H1 (cell line): ENCODE results near the gene NEURL1B. TPM values are rescaled to one million over a fixed set of nuclear protein-coding genes. Genes with fewer than 3 reads are reported as not detected.

ENCODE experiments used
- CTCF ChIA-PET: fragments of 300-600 bp; sonication (Branson Sonifier 250); formaldehyde crosslinking; loops from one replicate; lab custom pipeline; 2021; ENCODE audit not compliant: partially characterized antibody; lab: Charles Lee
- POLR2A ChIA-PET: fragments of 300-600 bp; sonication (Branson Sonifier 250); formaldehyde crosslinking; loops from one replicate; lab custom pipeline; 2021; ENCODE audit warnings: inconsistent platforms; ENCODE audit not compliant: partially characterized antibody; lab: Charles Lee
- DNase-seq, 2 experiments: peaks; one replicate each; pipeline versions ENCODE4 v3.0.0 to v3.0.0-alpha.2; 2010 to 2022; ENCODE audit warnings: low spot score in 2 of 2, low read depth in 1 of 2, mixed read lengths in 1 of 2
- FAIRE-seq: peaks from 2 replicates; lab custom pipeline; 2011; peaks lifted over from hg19 to GRCh38; lab: Jason Lieb, UNC
- H2AFZ ChIP-seq: 2 replicates; pipeline ENCODE4 v1.8.1; 2012; ENCODE audit warnings: low read length, inconsistent platforms
- H2AK5ac ChIP-seq: 2 replicates; pipeline ENCODE4 v1.6.1; 2013; ENCODE audit warnings: low read depth, low read length
- H2BK120ac ChIP-seq: replicated peaks from 2 replicates; pipeline ENCODE3; 2013; ENCODE audit warnings: low read depth, low read length, inconsistent platforms
- H2BK12ac ChIP-seq: 2 replicates; pipeline ENCODE4 v1.6.1; 2013; ENCODE audit warnings: low read depth, low read length
- H2BK15ac ChIP-seq: 2 replicates; pipeline ENCODE4 v1.6.1; 2013; ENCODE audit warnings: low read length
- H2BK20ac ChIP-seq: 2 replicates; pipeline ENCODE4 v1.6.1; 2013; ENCODE audit warnings: low read length
- H2BK5ac ChIP-seq: 2 replicates; pipeline ENCODE4 v1.6.1; 2013; ENCODE audit warnings: low read depth, low read length
- H3K14ac ChIP-seq: 2 replicates; pipeline ENCODE4 v1.6.1; 2013; ENCODE audit warnings: inconsistent platforms; ENCODE audit not compliant: insufficient read length
- H3K18ac ChIP-seq: 2 replicates; pipeline ENCODE4 v1.6.1; 2013; ENCODE audit warnings: low read length; ENCODE audit errors: extremely low read depth
- H3K23ac ChIP-seq: 2 replicates; pipeline ENCODE4 v1.6.1; 2013; ENCODE audit warnings: inconsistent platforms; ENCODE audit not compliant: insufficient read length
- H3K23me2 ChIP-seq: 2 replicates; pipeline ENCODE4 v1.6.1; 2013; ENCODE audit warnings: low read depth, low read length
- H3K27ac ChIP-seq: 2 replicates; pipeline ENCODE4 v1.6.1; 2011; ENCODE audit warnings: low read depth, low read length, inconsistent platforms
- H3K27me3 ChIP-seq, 4 experiments: replicated peaks in 1 of 4; 1 replicate in 1 of 4; 2 replicates in 3 of 4; pipeline versions ENCODE4 v1.6.1 to v1.8.1; 2011 to 2013; ENCODE audit warnings: low read length in 3 of 4, mild to moderate bottlenecking in 3 of 4, inconsistent platforms in 2 of 4, mixed read lengths in 2 of 4, moderate library complexity in 1 of 4; ENCODE audit not compliant: control insufficient read depth in 3 of 4, insufficient read depth in 3 of 4; ENCODE audit errors: extremely low read depth in 1 of 4
- H3K36me3 ChIP-seq, 4 experiments: 2 replicates each; pipeline versions ENCODE4 v1.6.1 to v1.8.1; 2011 to 2013; ENCODE audit warnings: mild to moderate bottlenecking in 4 of 4, low read length in 3 of 4, moderate library complexity in 2 of 4, control low read depth in 1 of 4, inconsistent platforms in 1 of 4; ENCODE audit not compliant: insufficient read depth in 4 of 4, control insufficient read depth in 2 of 4
- H3K4ac ChIP-seq: replicated peaks from 2 replicates; pipeline ENCODE3; 2013; ENCODE audit warnings: low read length, low read depth, mixed read lengths, inconsistent platforms; ENCODE audit not compliant: insufficient read length
- H3K4me1 ChIP-seq, 4 experiments: replicated peaks in 1 of 4; 1 replicate in 1 of 4; 2 replicates in 3 of 4; pipeline versions ENCODE4 v1.6.1 to v1.8.1; 2011 to 2013; ENCODE audit warnings: low read length in 3 of 4, inconsistent platforms in 2 of 4, mixed read lengths in 1 of 4; ENCODE audit not compliant: insufficient read depth in 4 of 4, control insufficient read depth in 3 of 4
- H3K4me2 ChIP-seq, 2 experiments: 2 replicates each; pipeline versions ENCODE4 v1.6.1 to v1.8.1; 2011 to 2013; ENCODE audit warnings: low read depth in 2 of 2, low read length in 2 of 2, control low read depth in 1 of 2, inconsistent platforms in 1 of 2, mild to moderate bottlenecking in 1 of 2; ENCODE audit not compliant: insufficient read depth in 1 of 2
- H3K4me3 ChIP-seq, 4 experiments: fragments of 200-600, 300-600 bp in 1 of 4; sonication (generic), shearing (Covaris generic), sonication (Bioruptor Twin) in 1 of 4; 2 replicates each; pipeline versions ENCODE4 v1.5.1 to v1.8.1; 2011 to 2016; ENCODE audit warnings: low read length in 4 of 4, low read depth in 3 of 4, control low read depth in 2 of 4, inconsistent platforms in 2 of 4, mild to moderate bottlenecking in 2 of 4, mixed read lengths in 1 of 4, moderate library complexity in 1 of 4; ENCODE audit not compliant: insufficient read depth in 2 of 4; ENCODE audit errors: extremely low read depth in 1 of 4
- H3K56ac ChIP-seq: replicated peaks from 2 replicates; pipeline ENCODE3; 2013; ENCODE audit warnings: low read depth, mild to moderate bottlenecking, mixed read lengths, low read length, inconsistent platforms; ENCODE audit not compliant: insufficient read length
- H3K79me1 ChIP-seq: 2 replicates; pipeline ENCODE4 v1.6.1; 2013; ENCODE audit warnings: low read depth, low read length, control low read depth
- H3K79me2 ChIP-seq, 2 experiments: 2 replicates each; pipeline versions ENCODE4 v1.6.1 to v1.8.1; 2012 to 2013; ENCODE audit warnings: low read length in 2 of 2, mild to moderate bottlenecking in 2 of 2, inconsistent platforms in 1 of 2; ENCODE audit not compliant: insufficient read depth in 2 of 2, control insufficient read depth in 1 of 2
- H3K9ac ChIP-seq, 4 experiments: replicated peaks in 1 of 4; 1 replicate in 1 of 4; 2 replicates in 3 of 4; pipeline versions ENCODE4 v1.6.1 to v1.8.1; 2011 to 2013; ENCODE audit warnings: low read depth in 3 of 4, low read length in 3 of 4, control low read depth in 2 of 4, mild to moderate bottlenecking in 2 of 4, moderate library complexity in 2 of 4, inconsistent platforms in 1 of 4; ENCODE audit errors: extremely low read depth in 1 of 4
- H3K9me3 ChIP-seq, 2 experiments: 2 replicates each; pipeline versions ENCODE4 v1.6.1 to v1.8.1; 2012 to 2013; ENCODE audit warnings: mild to moderate bottlenecking in 2 of 2, moderate library complexity in 2 of 2, control low read depth in 1 of 2, inconsistent platforms in 1 of 2, low read depth in 1 of 2, low read length in 1 of 2, mixed read lengths in 1 of 2; ENCODE audit not compliant: insufficient read depth in 2 of 2
- H4K20me1 ChIP-seq, 2 experiments: replicated peaks in 1 of 2; 2 replicates each; pipeline versions ENCODE3 to v1.8.1; 2011 to 2013; ENCODE audit warnings: inconsistent platforms in 2 of 2, low read length in 2 of 2, mild to moderate bottlenecking in 1 of 2; ENCODE audit not compliant: insufficient read depth in 2 of 2, control insufficient read depth in 1 of 2
- H4K5ac ChIP-seq: 2 replicates; pipeline ENCODE4 v1.6.1; 2013; ENCODE audit warnings: low read length, low read depth, mixed read lengths, inconsistent platforms; ENCODE audit not compliant: insufficient read length
- H4K8ac ChIP-seq: 2 replicates; pipeline ENCODE4 v1.8.0; 2013; ENCODE audit warnings: mild to moderate bottlenecking, moderate library complexity, low read length, inconsistent platforms; ENCODE audit not compliant: insufficient read depth; ENCODE audit errors: extremely low read depth
- H4K91ac ChIP-seq: replicated peaks from 2 replicates; pipeline ENCODE3; 2013; ENCODE audit warnings: low read length, mixed read lengths, inconsistent platforms; ENCODE audit not compliant: insufficient read length
- CHD2 ChIP-seq: IDR thresholded peaks from 2 replicates; pipeline ENCODE4 v1.6.1; 2012; ENCODE audit warnings: low read length, improper control_type of control experiment
- EGR1 ChIP-seq: IDR thresholded peaks from 2 replicates; pipeline ENCODE4 v1.6.1; 2011; ENCODE audit warnings: low read depth, low read length, borderline replicate concordance
- HDAC2 ChIP-seq, 2 experiments: fragments of 300-600 bp in 1 of 2; sonication (generic) in 1 of 2; IDR thresholded peaks; 2 replicates each; pipeline ENCODE4 v1.6.1; 2011 to 2012; ENCODE audit warnings: low read depth in 2 of 2, low read length in 2 of 2, mild to moderate bottlenecking in 2 of 2, moderate library complexity in 2 of 2, borderline replicate concordance in 1 of 2, inconsistent platforms in 1 of 2
- RBBP5 ChIP-seq: IDR thresholded peaks from 2 replicates; pipeline ENCODE4 v1.7.1; 2012; ENCODE audit warnings: low read depth, mild to moderate bottlenecking, inconsistent platforms, low read length, moderate library complexity, borderline replicate concordance
- RFX5 ChIP-seq: IDR thresholded peaks from 2 replicates; pipeline ENCODE4 v1.6.1; 2011; ENCODE audit warnings: low read depth, low read length, improper control_type of control experiment, borderline replicate concordance
- SP1 ChIP-seq: IDR thresholded peaks from 2 replicates; pipeline ENCODE4 v1.6.1; 2011; ENCODE audit warnings: low read depth, low read length
- SRF ChIP-seq: IDR thresholded peaks from 2 replicates; pipeline ENCODE4 v1.6.1; 2011; ENCODE audit warnings: mild to moderate bottlenecking, low read depth, low read length, moderate library complexity
- TBP ChIP-seq: IDR thresholded peaks from 2 replicates; pipeline ENCODE4 v1.6.1; 2011; ENCODE audit warnings: low read depth, low read length, improper control_type of control experiment
- ZNF274 ChIP-seq: IDR thresholded peaks from 2 replicates; pipeline ENCODE4 v1.7.0; 2012; ENCODE audit warnings: low read length, borderline replicate concordance; ENCODE audit errors: extremely low read depth
- WGBS, 2 experiments: shearing (Covaris generic) in 1 of 2; methylation state at CpG; one replicate each; pipeline versions ENCODE4 v1.1.6 to v1.1.7; 2013 to 2015; ENCODE audit warnings: low lambda C conversion rate in 2 of 2, mixed read lengths in 2 of 2, inconsistent platforms in 1 of 2, low coverage in 1 of 2, missing lambda C conversion rate in 1 of 2; ENCODE audit not compliant: insufficient replicate concordance in 2 of 2, insufficient coverage in 1 of 2, insufficient read length in 1 of 2; ENCODE audit errors: extremely low coverage in 1 of 2, missing lambda C conversion rate in 1 of 2; 5-methylcytosine and 5-hydroxymethylcytosine counted together
- polyA plus RNA-seq, 7 experiments: library from polyadenylated mRNA; depleted of rRNA in 3 of 7; stranded (reverse) in 5 of 7; unstranded in 2 of 7; fragments of >200 nt in 5 of 7; fragments of 200-250 nt in 2 of 7; gene quantifications; 1 replicate in 5 of 7; 2 replicates in 1 of 7; 4 replicates in 1 of 7; pipeline versions ENCODE4 v1.2.1 to v1.2.3, GENCODE V29; 2011 to 2013; ENCODE audit warnings: missing spikeins in 2 of 7, mixed read lengths in 2 of 7
- total RNA-seq: library from RNA; stranded (reverse); fragmentation: NEBNext Ultra II Directional; extraction: Animal tissue kit (Norgen Biotek cat#: 25700); gene quantifications from 2 replicates; pipeline ENCODE4 v1.2.1, GENCODE V29; 2021

Gene NEURL1B
- total and polyA plus RNA-seq, 2 of the 8 experiments (the other 6 are each of a cell fraction or from before 2014, with no cell fraction given): 3.3 to 6.1 TPM

DNA sequence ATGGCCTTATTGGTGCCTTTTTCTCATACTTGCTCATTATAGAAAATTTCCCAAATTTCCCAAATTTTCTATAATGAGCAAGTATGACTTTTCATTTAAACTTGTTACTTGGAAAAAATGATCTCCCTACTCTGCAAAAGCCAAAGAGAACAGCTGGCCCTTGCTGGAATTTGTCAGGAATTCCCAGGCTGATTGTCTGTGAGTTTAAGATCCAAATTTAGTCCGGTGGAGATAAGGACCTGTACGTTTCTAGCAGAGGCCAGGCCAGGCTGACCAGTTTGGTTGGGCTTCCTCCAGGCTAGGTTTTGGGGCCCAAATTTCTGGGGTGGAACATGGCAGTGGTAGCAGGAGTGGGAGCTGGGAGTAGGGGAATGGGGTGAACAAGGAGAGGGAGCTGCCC lies 51.9 kb downstream of the NEURL1B start:
- H3K23ac ChIP-seq: no peak overlapping the region
- DNase-seq (no peak), FAIRE-seq (no peak)
- H3K9me3 ChIP-seq: no peaks in the 10 kb centered on the region
- H3K14ac ChIP-seq: no peak overlapping the region
- 96% methylated on average over 2 of the region's 2 CpGs; no CpG with 5 or more reads in 1 of the 2 experiments for WGBS, 2 experiments
- H2BK120ac ChIP-seq: no peak overlapping the region
- H3K79me2 ChIP-seq: no peaks in the 10 kb centered on the region
- H4K8ac ChIP-seq: no peak overlapping the region
- peaks cover 2% of the 10 kb centered on the region; the same call in 1 of the 2 replicates for H3K23me2 ChIP-seq
- no peak overlapping the region for H2AK5ac ChIP-seq
- H3K4me1 ChIP-seq: peaks cover 3 to 14% (median 9%) of the 10 kb centered on the region in 4 experiments; a peak in 6 of 7 replicates
- H2BK5ac ChIP-seq: no peak overlapping the region
- no peak overlapping the region for H4K91ac ChIP-seq
- no peak overlapping the region for H4K5ac ChIP-seq
- H3K9ac ChIP-seq: no peak overlapping the region
- no peak overlapping the region for H3K4me3 ChIP-seq
- POLR2A ChIA-PET: no interaction called here
- H3K4ac ChIP-seq: no peak overlapping the region
- no peak overlapping the region for H2BK12ac ChIP-seq
- no peak overlapping the region for H2BK20ac ChIP-seq
- H3K18ac ChIP-seq: 0 out of 2 replicates have a peak overlapping the region, but pooled peaks have one; percentile 32
- no peak overlapping the region for H2AFZ ChIP-seq
- no peak overlapping the region for H3K56ac ChIP-seq
- H4K20me1 ChIP-seq: no peaks in the 10 kb centered on the region
- no peaks in the 10 kb centered on the region for H3K36me3 ChIP-seq
- peaks cover 0 to 2% (median 0%) of the 10 kb centered on the region in 4 experiments; a peak in 3 of 7 replicates for H3K27me3 ChIP-seq
- CTCF ChIA-PET: interaction anchor here (1.0 to 11.9 kb wide), 5 partner anchors 13 to 227 kb away, joined by 3 to 176 read pairs (median 4); no protein-coding TSS in a partner anchor
- H3K4me2 ChIP-seq: no peak overlapping the region
- no peaks in the 10 kb centered on the region for H3K79me1 ChIP-seq
- no peak overlapping the region for H3K27ac ChIP-seq
- no peak overlapping the region for H2BK15ac ChIP-seq
- TF ChIP-seq TBP: no peak
- no peak for TF ChIP-seq SP1
- TF ChIP-seq CHD2: no peak
- TF ChIP-seq EGR1: no peak
- TF ChIP-seq HDAC2 (IDR thresholded peaks at IDR 0.05; ENCODE audit: borderline replicate concordance in 1 of 2, low read depth in 2 of 2, low read length in 2 of 2): no peak
- no peak for TF ChIP-seq SRF
- no peak for TF ChIP-seq RFX5
- no peak for TF ChIP-seq ZNF274
- no peak for TF ChIP-seq RBBP5
